Placental pericyte (primary cell): Measurements from ENCODE around the gene PTGES3L. TPM values are rescaled to one million over a fixed set of nuclear protein-coding genes. Genes with fewer than 3 reads are reported as not detected.
A peak's percentile ranks its signal among the peaks of the same experiment; 100 is the strongest.

Source experiments
- small RNA-seq: library from RNA; depleted of rRNA; stranded (forward); fragments of <200 nt; gene quantifications from one replicate; pipeline ENCODE3, GENCODE V24; 2012; ENCODE audit warnings: low replicate concordance
- total RNA-seq: library from RNA; depleted of rRNA; stranded (reverse); fragments of >200 nt; gene quantifications from 2 replicates; pipeline ENCODE4 v1.2.3, GENCODE V29; 2012

PTGES3L gene
- total RNA-seq: 0.66 and 1.9 TPM in 2 replicates

DNA sequence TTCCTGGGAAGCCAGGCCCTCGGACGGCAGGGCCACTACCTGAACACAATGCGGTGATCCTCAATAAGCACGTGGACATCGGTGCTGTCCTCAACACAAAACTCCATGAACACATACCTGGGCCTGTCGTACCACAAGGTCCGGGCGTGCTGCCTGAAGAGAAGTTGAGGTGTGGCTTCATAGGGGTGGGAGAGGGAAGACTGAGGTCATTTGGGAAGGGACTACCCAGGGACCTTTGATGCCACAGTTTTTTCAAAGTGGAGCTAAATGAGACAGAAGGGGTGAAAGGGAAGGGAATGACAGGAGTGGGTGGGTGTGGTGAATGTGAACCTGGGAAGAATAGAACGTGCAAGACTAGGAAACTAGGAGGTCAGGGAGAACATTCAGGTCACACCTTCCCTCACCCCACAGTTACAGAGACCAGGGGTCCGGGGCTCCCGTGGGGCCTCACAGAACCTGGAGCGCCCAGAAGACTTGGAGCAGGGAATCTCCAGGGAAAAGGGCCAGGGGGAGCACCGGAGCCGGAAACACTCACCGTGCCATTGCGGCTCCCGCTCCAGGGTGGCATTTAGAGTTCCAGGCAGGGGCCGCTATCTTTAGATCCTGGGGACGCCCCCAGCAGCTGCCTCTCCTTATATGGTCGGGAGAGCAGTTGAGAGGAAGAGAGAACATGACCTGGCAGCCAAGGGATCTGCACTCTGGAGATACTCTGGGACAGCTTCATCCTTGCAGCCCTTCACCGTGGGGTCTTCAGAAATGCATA lies at the start of gene PTGES3L:
Gene PTGES3L, minus strand, starts transcription at position 570 of the 763 bp plus-strand sequence. Its CDS starts 27 bp downstream, at position 543.

DNA sequence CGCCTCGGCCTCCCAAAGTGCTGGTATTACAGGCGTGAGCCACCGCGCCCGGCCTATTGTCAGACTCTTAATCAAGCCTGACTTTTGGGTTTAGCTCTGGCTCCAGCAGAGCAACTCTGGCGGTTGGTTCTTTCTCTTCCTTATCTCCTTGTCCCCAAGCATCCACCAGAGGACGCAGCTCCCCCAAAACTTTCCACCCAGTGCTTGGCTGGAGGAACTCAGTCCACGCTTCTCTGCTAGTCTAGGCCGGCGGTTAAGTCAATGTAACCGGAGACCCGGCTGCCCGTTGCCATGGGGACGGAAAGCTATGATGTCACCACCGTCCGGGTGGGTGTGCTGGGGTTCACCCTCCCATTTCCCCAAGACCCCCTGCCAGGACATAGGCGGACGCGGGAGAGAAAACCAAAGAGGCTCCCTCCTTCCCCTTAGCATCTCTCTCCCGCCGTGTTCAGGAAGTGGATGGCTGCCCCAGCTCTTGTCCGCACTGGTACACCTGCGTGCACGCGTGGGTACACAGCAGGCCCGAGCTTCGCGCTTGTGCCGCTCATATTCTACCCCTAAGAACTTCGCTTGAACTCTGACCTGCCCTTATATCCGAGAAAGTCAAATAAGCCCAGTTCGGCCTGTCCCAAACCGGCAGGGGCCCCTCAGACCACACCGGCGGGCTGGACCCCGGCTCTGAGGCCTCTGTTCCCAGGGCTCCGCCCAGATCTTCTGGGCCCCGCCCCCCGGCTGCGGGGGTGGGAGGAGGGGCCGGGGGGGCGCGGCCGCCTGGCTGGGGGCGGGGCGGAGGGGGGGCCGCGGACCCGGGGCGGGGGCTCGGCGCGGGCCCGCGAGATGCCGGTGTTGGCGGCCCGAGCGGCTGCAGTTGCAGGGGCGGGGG lies 44.8 kb upstream of the PTGES3L start, which contains the start of gene RND2:
Gene RND2, plus strand, starts transcription at position 825 of the 883 bp plus-strand sequence. CDS start 117 bp downstream, outside the sequence.

DNA sequence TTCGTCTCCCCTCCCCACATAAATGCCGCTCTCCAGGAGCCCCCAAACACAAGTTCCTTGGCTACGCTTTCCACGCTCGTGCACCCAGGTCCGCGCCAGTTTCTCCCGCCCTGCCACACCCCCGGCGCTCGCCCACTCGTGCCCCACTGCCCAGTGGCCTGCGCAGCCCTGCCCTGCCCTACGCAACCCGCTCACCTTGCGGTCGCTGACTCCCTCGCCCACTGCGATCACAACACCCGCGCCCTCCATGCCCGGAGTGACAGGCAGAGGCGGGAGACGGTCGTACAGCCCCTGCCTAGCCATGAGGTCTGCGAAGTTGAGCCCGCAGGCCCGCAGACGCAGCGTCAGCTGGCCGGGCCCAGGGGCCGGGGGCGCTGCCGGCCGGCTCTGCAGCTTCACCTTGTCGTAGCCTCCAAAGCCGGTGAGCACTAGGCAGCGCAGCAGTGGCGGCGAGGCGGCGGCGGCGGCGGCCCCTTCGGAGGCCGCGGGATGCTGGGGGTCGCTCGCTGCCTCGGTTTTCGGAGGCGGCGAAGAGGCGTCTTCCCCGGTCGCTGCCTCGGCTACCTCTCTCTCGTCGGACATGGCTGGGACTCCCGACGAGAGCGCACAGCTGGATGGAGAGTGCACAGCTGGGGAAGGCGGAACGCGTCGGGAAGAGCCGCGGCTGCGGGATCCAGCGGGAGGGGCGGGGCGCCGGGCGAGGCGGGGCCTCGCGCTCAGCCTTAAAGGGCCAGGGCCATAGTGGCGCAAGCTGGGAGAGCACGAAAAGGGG lies 42.0 kb upstream of the PTGES3L start, which contains the start of gene VAT1:
Gene VAT1, minus strand, starts transcription at position 645 of the 772 bp plus-strand sequence. Its CDS starts 63 bp downstream, at position 582.

DNA sequence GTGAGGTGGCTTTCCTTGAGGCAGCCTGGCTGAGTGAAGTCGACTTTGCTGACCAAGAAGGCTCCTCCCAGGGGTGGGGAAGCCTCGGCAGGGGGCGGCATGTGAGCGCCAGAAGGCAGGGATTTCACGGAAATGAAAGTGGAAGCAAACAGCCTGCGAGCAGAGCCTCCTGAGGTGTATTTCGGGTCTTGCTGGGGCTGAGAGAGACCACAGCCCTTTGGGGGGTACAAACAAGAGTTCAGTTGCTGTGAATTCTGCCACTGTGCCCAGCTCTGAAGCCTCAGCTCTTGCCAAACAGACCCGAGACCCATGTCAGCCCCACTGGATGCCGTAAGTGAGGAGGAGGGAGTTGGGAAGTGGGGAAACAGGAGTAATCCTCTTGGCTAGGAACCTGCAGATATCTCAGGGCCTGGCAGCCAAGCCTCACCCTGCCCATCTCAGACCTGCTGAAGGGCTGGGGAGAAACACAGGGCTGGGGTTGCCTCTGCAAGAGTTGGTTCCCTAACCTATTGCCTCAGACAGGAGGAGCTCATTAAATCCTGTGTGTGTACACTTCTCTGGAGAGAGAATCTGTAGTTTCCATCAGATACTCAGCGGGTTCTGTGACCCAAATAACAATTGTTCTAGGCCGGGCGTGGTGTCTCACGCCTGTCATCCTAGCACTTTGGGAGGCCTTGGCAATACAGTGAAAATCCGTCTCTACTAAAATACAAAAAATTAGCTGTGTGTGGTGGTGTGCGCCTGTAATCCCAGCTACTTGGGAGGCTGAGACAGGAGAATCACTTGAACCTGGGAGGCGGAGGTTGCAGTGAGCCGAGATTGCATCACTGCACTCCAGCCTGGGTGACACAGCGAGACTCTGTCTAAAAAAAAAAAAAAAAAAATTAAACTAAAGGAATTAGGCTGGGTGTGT lies 27.0 kb upstream of the PTGES3L start, which contains the start of gene IFI35:
Gene IFI35, plus strand, starts transcription at position 146 of the 913 bp plus-strand sequence. Its CDS starts 164 bp downstream, at position 310.

DNA sequence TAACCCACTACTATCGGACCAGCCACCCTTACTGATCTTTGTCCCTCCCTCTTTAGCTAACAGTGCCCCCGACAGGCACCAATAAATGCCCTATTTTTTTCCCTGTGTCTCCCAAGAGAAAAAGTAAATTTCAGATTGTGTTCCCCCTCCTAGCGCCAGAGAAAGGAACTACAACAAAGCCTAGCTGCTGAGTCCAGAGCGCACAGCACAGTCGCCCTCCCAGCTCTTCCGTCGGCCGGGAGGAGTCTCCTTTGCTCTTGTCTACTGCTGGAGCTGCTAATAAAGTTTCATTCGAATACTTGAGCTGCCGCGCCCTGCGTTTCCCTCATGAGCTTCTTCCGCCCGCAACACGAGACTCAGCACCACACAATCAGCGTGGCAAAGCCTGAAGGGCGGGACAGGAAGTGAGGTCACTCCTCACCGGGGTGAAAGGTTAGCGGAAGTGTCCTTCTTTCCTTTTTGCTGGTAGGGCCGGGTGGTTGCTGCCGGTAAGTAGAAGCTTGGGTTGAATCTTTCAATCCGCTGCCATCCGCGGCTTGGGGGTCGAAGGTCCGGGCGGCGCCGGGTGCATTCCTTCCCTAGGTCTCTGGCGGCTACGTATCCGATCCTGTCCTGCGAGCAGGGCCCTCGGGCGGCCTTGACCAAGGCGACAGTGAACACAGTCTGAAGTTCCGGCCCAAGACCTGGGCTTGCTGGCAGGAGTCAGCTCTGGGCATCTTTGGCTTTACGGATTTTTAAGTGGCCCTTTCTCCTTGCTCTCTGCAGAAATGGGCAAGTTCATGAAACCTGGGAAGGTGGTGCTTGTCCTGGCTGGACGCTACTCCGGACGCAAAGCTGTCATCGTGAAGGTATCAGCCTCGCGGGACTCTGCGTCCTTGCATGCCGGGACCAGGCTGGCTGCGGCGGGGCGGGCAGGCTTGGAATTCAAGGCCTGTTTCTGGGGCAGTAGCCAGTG lies 18.4 kb upstream of the PTGES3L start, which contains the start of gene RPL27:
Gene RPL27, plus strand, starts transcription at position 436 of the 955 bp plus-strand sequence. Its CDS starts 332 bp downstream, at position 768.

DNA sequence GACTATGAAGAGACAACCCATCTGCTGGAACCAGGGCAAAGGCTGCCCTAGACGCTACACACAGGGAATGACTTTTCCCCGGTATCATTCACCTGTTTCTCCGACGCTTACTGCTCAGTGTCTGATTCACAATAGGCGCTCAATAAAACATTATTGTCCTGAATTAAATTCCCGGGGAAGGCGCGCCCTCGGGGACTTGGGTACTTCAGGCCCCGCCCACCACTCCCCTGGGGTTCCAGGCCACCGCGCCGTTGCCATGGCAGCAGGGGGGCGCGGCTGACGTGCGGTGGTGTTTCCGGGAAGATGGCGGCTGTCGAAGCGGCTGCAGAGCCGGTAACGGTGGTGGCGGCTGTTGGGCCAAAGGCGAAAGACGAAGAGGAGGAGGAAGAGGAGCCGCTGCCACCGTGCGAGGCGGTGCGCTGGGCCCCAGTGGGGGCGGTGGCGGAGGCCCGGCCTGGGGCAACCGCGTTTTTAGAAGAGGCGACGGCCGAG lies 440 bp upstream of the PTGES3L start, which contains the start of gene RUNDC1:
Gene RUNDC1, plus strand, starts transcription at position 292 of the 492 bp plus-strand sequence. Its CDS starts 12 bp downstream, at position 304.

DNA sequence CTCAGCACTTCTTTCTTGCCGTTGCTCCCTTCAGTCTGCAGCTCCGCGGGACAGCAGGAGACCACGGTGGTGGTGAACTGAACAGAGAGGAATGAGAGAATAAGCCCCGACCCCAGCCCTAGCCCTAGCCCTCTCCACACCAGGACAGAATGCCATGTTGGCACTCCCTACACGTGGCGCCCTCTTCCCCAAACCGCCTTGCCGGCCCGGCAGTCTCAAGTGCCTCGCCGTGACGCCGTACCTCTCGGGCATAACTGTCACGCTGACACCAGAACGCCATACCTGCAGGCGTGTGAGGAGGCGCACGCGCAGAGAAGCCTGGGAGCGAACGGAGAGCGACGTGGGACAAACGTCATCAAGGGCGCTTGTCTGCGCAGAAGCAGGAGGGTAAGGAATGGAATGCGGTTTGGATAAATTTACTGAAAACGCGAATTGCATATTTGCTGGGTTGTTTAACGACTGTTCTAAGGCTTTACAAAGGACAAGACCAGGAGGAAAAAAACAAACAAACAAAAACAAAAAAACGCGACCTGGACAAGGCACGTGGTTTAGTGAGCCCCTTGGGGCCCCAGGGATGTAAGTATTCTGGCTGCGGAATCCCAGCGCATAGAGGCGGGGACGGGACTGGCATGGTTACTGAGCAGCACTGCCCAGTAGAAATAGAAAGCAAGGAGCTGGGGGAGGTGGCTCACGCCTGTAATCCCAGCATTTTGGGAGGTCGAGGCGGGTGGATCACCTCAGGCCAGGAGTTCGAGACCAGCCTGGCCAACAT lies 15.5 kb downstream of the PTGES3L start, which contains the start of gene AARSD1:
Gene AARSD1, minus strand, starts transcription at position 294 of the 772 bp plus-strand sequence. Its CDS starts 14 bp downstream, at position 280.

Small RNA genes lying within 50 kb of the gene (small RNA-seq; reads per million reads assigned to genes)
- gene AARSD1: 0.39 reads per million, percentile 10 among the genes with 10 or more reads in this experiment
- not detected for gene RF00561

Other genes starting within 250 kb of the PTGES3L start
- gene EZH1, start 235.0 kb downstream of the PTGES3L start, total RNA-seq: 20.5 and 31.5 TPM in 2 replicates
- 0.29 TPM in 1 of 2 replicates, not detected in the other for gene RAMP2, start 218.9 kb downstream of the PTGES3L start, total RNA-seq
- 57.3 and 83.3 TPM in 2 replicates for gene VPS25, start 206.6 kb downstream of the PTGES3L start, total RNA-seq
- 0.44 and 1.0 TPM in 2 replicates for gene WNK4, start 199.5 kb downstream of the PTGES3L start, total RNA-seq
- 32.4 and 59.3 TPM in 2 replicates for gene COA3, start 181.4 kb downstream of the PTGES3L start, total RNA-seq
- under 0.01 TPM in 1 of 2 replicates, not detected in the other for gene CNTD1, start 181.2 kb downstream of the PTGES3L start, total RNA-seq
- 77.9 and 79.9 TPM in 2 replicates for gene BECN1, start 155.8 kb downstream of the PTGES3L start, total RNA-seq
- gene PSME3, start 146.7 kb downstream of the PTGES3L start, total RNA-seq: 74.0 and 146 TPM in 2 replicates
- 0.44 and 0.72 TPM in 2 replicates for gene AOC2, start 135.5 kb downstream of the PTGES3L start, total RNA-seq
- under 0.01 and 0.22 TPM in 2 replicates for gene AOC3, start 128.9 kb downstream of the PTGES3L start, total RNA-seq
- gene G6PC1, start 79.3 kb downstream of the PTGES3L start, total RNA-seq: not detected in 2 replicates
- gene AARSD1, start 15.6 kb downstream of the PTGES3L start, total RNA-seq: 16.0 and 17.3 TPM in 2 replicates
- gene RUNDC1, start 485 bp upstream of the PTGES3L start, total RNA-seq: 10.7 and 12.0 TPM in 2 replicates
- 633 and 1,027 TPM in 2 replicates for gene RPL27, start 18.3 kb upstream of the PTGES3L start, total RNA-seq
- 21.8 and 23.9 TPM in 2 replicates for gene IFI35, start 26.7 kb upstream of the PTGES3L start, total RNA-seq
- gene VAT1, start 42.3 kb upstream of the PTGES3L start, total RNA-seq: 314 and 543 TPM in 2 replicates
- under 0.01 and 0.88 TPM in 2 replicates for gene RND2, start 45.2 kb upstream of the PTGES3L start, total RNA-seq
- gene BRCA1, start 145.3 kb upstream of the PTGES3L start, total RNA-seq: 4.2 and 34.9 TPM in 2 replicates
- gene NBR1, start 191.1 kb upstream of the PTGES3L start, total RNA-seq: 95.2 and 109 TPM in 2 replicates
- 9.8 and 11.7 TPM in 2 replicates for gene TMEM106A, start 231.8 kb upstream of the PTGES3L start, total RNA-seq
- not detected in 2 replicates for gene CCDC200, start 248.5 kb upstream of the PTGES3L start, total RNA-seq